HEK293 (cell line): ENCODE measurements around the gene NTMT1.

Experiments
- AEBP2 ChIP-seq: fragments of 450-650 bp; formaldehyde crosslinking; IDR thresholded peaks from 2 replicates; pipeline ENCODE4 v1.5.1; 2016; ENCODE audit warnings: missing biosample characterization, missing genetic modification characterization, borderline replicate concordance
- ATF2 ChIP-seq: fragments of 450-650 bp; formaldehyde crosslinking; IDR thresholded peaks from 2 replicates; pipeline ENCODE4 v1.5.1; 2016; ENCODE audit warnings: missing biosample characterization, missing genetic modification characterization, low read depth
- BCL11B ChIP-seq: fragments of 450-650 bp; formaldehyde crosslinking; IDR thresholded peaks from 2 replicates; pipeline ENCODE4 v1.5.1; 2016; ENCODE audit warnings: low read depth, missing biosample characterization, missing genetic modification characterization
- GLIS2 ChIP-seq: fragments of 450-650 bp; formaldehyde crosslinking; IDR thresholded peaks from 2 replicates; pipeline ENCODE4 v1.5.1; 2016; ENCODE audit warnings: missing biosample characterization, missing genetic modification characterization
- HOXD13 ChIP-seq: sonication (generic); formaldehyde crosslinking; IDR thresholded peaks from 2 replicates; pipeline ENCODE4 v1.8.0; 2022; ENCODE audit warnings: missing genetic modification reagents, borderline replicate concordance
- TCF7L2 ChIP-seq: IDR thresholded peaks from 2 replicates; pipeline ENCODE4 v1.6.1; 2011; ENCODE audit warnings: low read depth, mild to moderate bottlenecking, inconsistent platforms, low read length, moderate library complexity, borderline replicate concordance
- ZBTB11 ChIP-seq: fragments of 450-650 bp; formaldehyde crosslinking; conservative IDR thresholded peaks from 2 replicates; pipeline ENCODE4 v1.5.1; 2016; ENCODE audit warnings: low read depth, missing biosample characterization, missing genetic modification characterization
- ZNF112 ChIP-seq: fragments of 450-650 bp; formaldehyde crosslinking; IDR thresholded peaks from 2 replicates; pipeline ENCODE4 v1.5.0; 2017; ENCODE audit warnings: missing biosample characterization, missing genetic modification characterization
- ZNF157 ChIP-seq: fragments of 450-650 bp; formaldehyde crosslinking; IDR thresholded peaks from 2 replicates; pipeline ENCODE4 v1.5.1; 2016; ENCODE audit warnings: missing biosample characterization, missing genetic modification characterization
- ZNF18 ChIP-seq: fragments of 450-650 bp; formaldehyde crosslinking; IDR thresholded peaks from 2 replicates; pipeline ENCODE4 v1.5.1; 2016; ENCODE audit warnings: missing biosample characterization, missing genetic modification characterization
- ZNF2 ChIP-seq: fragments of 450-650 bp; formaldehyde crosslinking; IDR thresholded peaks from 2 replicates; pipeline ENCODE4 v1.5.1; 2016; ENCODE audit warnings: missing biosample characterization, missing genetic modification characterization
- ZNF24 ChIP-seq: fragments of 450-650 bp; formaldehyde crosslinking; IDR thresholded peaks from 2 replicates; pipeline ENCODE4 v1.5.1; 2016; ENCODE audit warnings: missing biosample characterization, missing genetic modification characterization
- ZNF248 ChIP-seq: fragments of 450-650 bp; formaldehyde crosslinking; IDR thresholded peaks from 2 replicates; pipeline ENCODE4 v1.5.1; 2017; ENCODE audit warnings: missing biosample characterization, missing genetic modification characterization
- ZNF280D ChIP-seq: fragments of 450-650 bp; formaldehyde crosslinking; IDR thresholded peaks from 2 replicates; pipeline ENCODE4 v1.5.1; 2016; ENCODE audit warnings: missing biosample characterization, missing genetic modification characterization
- ZNF354C ChIP-seq: fragments of 450-650 bp; formaldehyde crosslinking; IDR thresholded peaks from 2 replicates; pipeline ENCODE4 v1.5.1; 2016; ENCODE audit warnings: missing biosample characterization, missing genetic modification characterization, low read depth, borderline replicate concordance
- ZNF394 ChIP-seq: fragments of 450-650 bp; formaldehyde crosslinking; IDR thresholded peaks from 2 replicates; pipeline ENCODE4 v1.5.1; 2016; ENCODE audit warnings: missing biosample characterization, missing genetic modification characterization, mild to moderate bottlenecking, moderate library complexity, borderline replicate concordance
- ZNF530 ChIP-seq: fragments of 450-650 bp; formaldehyde crosslinking; IDR thresholded peaks from 2 replicates; pipeline ENCODE4 v1.5.1; 2016; ENCODE audit warnings: low read depth, missing biosample characterization, missing genetic modification characterization
- ZNF549 ChIP-seq: fragments of 450-650 bp; IDR thresholded peaks from 2 replicates; pipeline ENCODE4 v1.5.1; 2018; ENCODE audit warnings: missing biosample characterization, missing genetic modification characterization, mild to moderate bottlenecking, inconsistent platforms, moderate library complexity
- ZNF621 ChIP-seq: fragments of 450-650 bp; formaldehyde crosslinking; IDR thresholded peaks from 2 replicates; pipeline ENCODE4 v1.5.1; 2017; ENCODE audit warnings: missing biosample characterization, missing genetic modification characterization
- ZNF623 ChIP-seq: fragments of 450-650 bp; formaldehyde crosslinking; IDR thresholded peaks from 2 replicates; pipeline ENCODE4 v1.5.1; 2016; ENCODE audit warnings: missing biosample characterization, missing genetic modification characterization
- ZNF639 ChIP-seq: fragments of 450-650 bp; formaldehyde crosslinking; IDR thresholded peaks from 2 replicates; pipeline ENCODE4 v1.5.1; 2016; ENCODE audit warnings: missing biosample characterization, missing genetic modification characterization
- ZNF660 ChIP-seq: fragments of 450-650 bp; IDR thresholded peaks from 2 replicates; pipeline ENCODE4 v1.5.1; 2018; ENCODE audit warnings: missing biosample characterization, mild to moderate bottlenecking, missing genetic modification characterization
- ZNF670 ChIP-seq: fragments of 450-650 bp; formaldehyde crosslinking; IDR thresholded peaks from 2 replicates; pipeline ENCODE4 v1.5.1; 2016; ENCODE audit warnings: missing biosample characterization, missing genetic modification characterization, low read depth
- ZNF768 ChIP-seq: fragments of 450-650 bp; formaldehyde crosslinking; IDR thresholded peaks from 2 replicates; pipeline ENCODE4 v1.5.1; 2018; ENCODE audit warnings: missing biosample characterization, mild to moderate bottlenecking, missing genetic modification characterization
- ZSCAN4 ChIP-seq: fragments of 450-650 bp; formaldehyde crosslinking; IDR thresholded peaks from 2 replicates; pipeline ENCODE4 v1.5.1; 2017; ENCODE audit warnings: missing biosample characterization, missing genetic modification characterization

Gene NTMT1

GRCh38 chr9:129610473-129611306 lies 15.3 kb upstream of the NTMT1 start (continued):
- TF ChIP-seq ZNF639 (tag by site-specific recombination) (no peak), ATF2 (tag by site-specific recombination) (no peak), ZBTB11 (tag by site-specific recombination) (no peak), ZNF354C (tag by site-specific recombination) (no peak), AEBP2 (tag by site-specific recombination) (no peak), ZNF394 (no peak), ZNF157 (tag by site-specific recombination) (no peak), ZNF660 (tag by site-specific recombination) (peak; percentile 88), ZNF549 (tag by site-specific recombination) (no peak), ZNF112 (tag by site-specific recombination) (no peak), ZNF280D (no peak), ZNF670 (tag by site-specific recombination) (no peak), ZNF621 (tag by site-specific recombination) (no peak), ZNF18 (tag by site-specific recombination) (no peak), GLIS2 (tag by site-specific recombination) (no peak), BCL11B (tag by site-specific recombination) (no peak), ZNF530 (no peak), ZSCAN4 (tag by site-specific recombination) (no peak), ZNF768 (no peak), TCF7L2 (no peak), ZNF2 (tag by site-specific recombination) (no peak), ZNF248 (no peak), HOXD13 (CRISPR knock-in tag) (no peak), ZNF623 (tag by site-specific recombination) (no peak), ZNF24 (tag by site-specific recombination) (no peak)
